Adrenal gland (tissue), 12 donors: ENCODE results near the gene ZCWPW1. TPM values are rescaled to one million over a fixed set of nuclear protein-coding genes. Genes with fewer than 3 reads are reported as not detected.
"Not testable (repeated sequence)": the region's sequence is repeated elsewhere in the genome, so short reads cannot be mapped to it uniquely, and the experiment has no call there.

ENCODE experiments used
- DNase-seq, 7 donors: peaks; one replicate each; pipeline ENCODE4 v3.0.0-alpha.2; 2019 to 2020
- H3K27ac ChIP-seq, 5 donors: fragments of 200-600 bp; sonication (generic) in 4 of 5; 1 replicate in 3 of 5; 2 replicates in 2 of 5; pipeline versions ENCODE4 v1.5.1 to v1.8.0; 2016 to 2020; ENCODE audit warnings: mild to moderate bottlenecking in 1 of 5
- H3K27me3 ChIP-seq: fragments of 200-600 bp; 2 replicates; pipeline ENCODE4 v1.8.0; 2021
- H3K36me3 ChIP-seq, 2 donors: fragments of 200-600 bp; replicated peaks in 1 of 2; 1 replicate in 1 of 2; 2 replicates in 1 of 2; pipeline versions ENCODE4 v1.5.1 to v1.8.0; 2018 to 2022
- H3K4me1 ChIP-seq, 2 donors: fragments of 200-600 bp; replicated peaks in 1 of 2; 1 replicate in 1 of 2; 2 replicates in 1 of 2; pipeline versions ENCODE4 v1.5.1 to v1.8.0; 2018 to 2021
- H3K4me3 ChIP-seq, 4 donors: fragments of 200-600 bp; sonication (generic) in 3 of 4; one replicate each; pipeline ENCODE4 v1.5.1; 2016 to 2018
- H3K9me3 ChIP-seq, 3 donors: fragments of 200-600 bp; sonication (generic) in 1 of 3; replicated peaks in 1 of 3; 1 replicate in 2 of 3; 2 replicates in 1 of 3; pipeline versions ENCODE4 v1.5.1 to v1.8.0; 2016 to 2021
- CTCF ChIP-seq, 6 experiments: fragments of 450-650 bp in 4 of 6; fragments of 200-600 bp in 2 of 6; sonication (generic) in 1 of 6; IDR thresholded peaks; 1 replicate in 5 of 6; 2 replicates in 1 of 6; pipeline versions ENCODE4 v1.5.1 to v1.8.0; 2016 to 2021; ENCODE audit warnings: antibody characterized with exemption in 6 of 6, mild to moderate bottlenecking in 2 of 6, moderate library complexity in 1 of 6
- POLR2A ChIP-seq, 2 donors: fragments of 450-650 bp; IDR thresholded peaks; one replicate each; pipeline ENCODE4 v1.6.1; 2017; ENCODE audit warnings: antibody characterized with exemption in 2 of 2, mild to moderate bottlenecking in 2 of 2, moderate library complexity in 1 of 2
- WGBS, 4 donors: extraction: QIAGEN DNeasy Blood & Tissue Kit in 2 of 4; methylation state at CpG; one replicate each; pipeline versions ENCODE4 v1.1.5 to v1.1.7; 2013 to 2017; 5-methylcytosine and 5-hydroxymethylcytosine counted together
- intact Hi-C, 2 donors: fragments of 100-400 bp; cut with DNase I; formaldehyde crosslinking; loops; one replicate each; pipeline versions ENCODE4 v1.14.1 to v1.15.0; 2022 to 2023
- polyA plus RNA-seq, 3 donors: library from polyadenylated mRNA; stranded (reverse); fragments of 200-250 nt in 2 of 3; fragments of 350-450 nt in 1 of 3; fragmentation: Illumina TruSeq in 1 of 3; extraction: RNeasy Lipid Tissue Mini Kit (QIAGEN cat#74804) in 1 of 3; gene quantifications; one replicate each; pipeline ENCODE4 v1.2.3, GENCODE V29; 2013 to 2014
- total RNA-seq, 9 donors: library from RNA; depleted of rRNA in 4 of 9; stranded (reverse); fragments of >200 nt in 4 of 9; fragments of 120-200 nt in 1 of 9; fragmentation: NEBNext Ultra II Directional in 1 of 9; extraction: Animal tissue kit (Norgen Biotek cat#: 25700) in 1 of 9; gene quantifications; one replicate each; pipeline versions ENCODE4 v1.1.0 to v1.2.4, GENCODE V29; 2013 to 2023
- donor health status: healthy with polysubstance abuse.
- donor health status: Bipolar disorder and iron deficiency.
- donor health status: DM: yes; HTN: yes; CAD: no.
- donor health status: DM: no; HTN: no; CAD: no.
- donor health status: DM: no; HTN: no; CAD: no.
- donor health status: DM: yes; HTN: yes; CAD: no.

The ZCWPW1 gene
- total and polyA plus RNA-seq, 12 donors = 1.0 to 20.2 (median 4.7) TPM

DNA sequence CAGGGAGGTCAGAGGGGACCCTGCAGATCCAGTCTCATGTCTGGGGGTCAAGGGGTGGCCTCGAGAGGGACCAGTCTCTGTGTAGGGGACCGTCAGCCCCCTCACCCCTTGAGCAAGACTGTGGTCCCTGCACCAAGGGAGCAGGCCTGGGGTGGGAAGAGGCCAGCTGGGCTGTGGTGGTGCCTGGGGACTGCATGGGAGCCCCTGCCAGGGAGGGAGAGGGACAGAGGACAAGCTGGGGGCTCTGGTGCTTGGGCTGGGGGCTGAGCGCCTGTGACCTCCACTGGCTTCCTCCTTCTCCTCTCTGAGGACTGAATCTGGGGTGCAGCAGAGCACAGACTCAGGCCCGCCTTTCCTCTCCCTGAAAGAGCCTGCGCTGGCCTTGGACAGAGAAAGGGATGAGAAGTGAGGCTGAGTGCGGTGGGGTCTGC, 71.4 kb downstream of the ZCWPW1 start:
- H3K4me1 ChIP-seq = no peaks in the 10 kb centered on the region
- H3K27me3 ChIP-seq = no peaks in the 10 kb centered on the region
- TF ChIP-seq CTCF (IDR thresholded peaks at IDR 0.05) = no peak
- no peak for TF ChIP-seq POLR2A (IDR thresholded peaks at IDR 0.05)
- H3K27ac ChIP-seq = no peak overlapping the region
- no peak overlapping the region for H3K4me3 ChIP-seq
- peaks cover 0 to 98% of the 10 kb centered on the region in 2 donors for H3K36me3 ChIP-seq
- DNase-seq = no peak
- H3K9me3 ChIP-seq = no peaks in the 10 kb centered on the region
- 91 to 100% (median 96%) methylated on average over 2 to 6 of the region's 6 CpGs for WGBS, 4 donors
- intact Hi-C loops = loop anchor here in 1 of 2 donors (10.0 kb wide), 1 partner anchor 58 kb away; no protein-coding TSS in a partner anchor

GRCh38 chr7:100356416-100357068, 72.0 kb downstream of the ZCWPW1 start:
- intact Hi-C loops = loop anchor here in 1 of 2 donors (10.0 kb wide), 1 partner anchor 58 kb away; no protein-coding TSS in a partner anchor
- 87 to 97% (median 87%) methylated on average over 6 to 8 of the region's 8 CpGs for WGBS, 4 donors
- no peaks in the 10 kb centered on the region for H3K9me3 ChIP-seq
- peaks cover 0 to 97% of the 10 kb centered on the region in 2 donors for H3K36me3 ChIP-seq
- no peaks in the 10 kb centered on the region for H3K27me3 ChIP-seq
- TF ChIP-seq POLR2A (IDR thresholded peaks at IDR 0.05) (no peak), CTCF (IDR thresholded peaks at IDR 0.05) (no peak)
- H3K27ac ChIP-seq = no peak overlapping the region
- no peak for DNase-seq
- no peak overlapping the region for H3K4me3 ChIP-seq
- H3K4me1 ChIP-seq = no peaks in the 10 kb centered on the region

- H3K4me3 ChIP-seq = no peak overlapping the region
- TF ChIP-seq CTCF (IDR thresholded peaks at IDR 0.05) (no peak), POLR2A (IDR thresholded peaks at IDR 0.05) (no peak)
- H3K4me1 ChIP-seq = no peaks in the 10 kb centered on the region
- no peaks in the 10 kb centered on the region for H3K27me3 ChIP-seq
- DNase-seq = peak in 2 of 7 donors; percentile 12 to 46
- H3K36me3 ChIP-seq = peaks cover 0 to 94% of the 10 kb centered on the region in 2 donors
- H3K9me3 ChIP-seq = no peaks in the 10 kb centered on the region
- intact Hi-C loops = loop anchor here in 1 of 2 donors (10.0 kb wide), 1 partner anchor 61 kb away; no protein-coding TSS in a partner anchor
- H3K27ac ChIP-seq = no peak overlapping the region
- 69 to 91% (median 85%) methylated on average over 2 to 6 of the region's 6 CpGs; no CpG with 5 or more reads in 1 of the 4 donors for WGBS, 4 donors
Measured at GRCh38 chr7:100353685-100354330, 74.7 kb downstream of the ZCWPW1 start.

- peak in 1 of 7 donors; percentile 45 for DNase-seq
- Histone ChIP-seq H3K4me1 (no peaks in the 10 kb centered on the region), H3K4me3 (no peak overlapping the region), H3K27ac (no peak overlapping the region), H3K27me3 (no peaks in the 10 kb centered on the region), H3K9me3 (no peaks in the 10 kb centered on the region), H3K36me3 (peaks cover 0 to 89% of the 10 kb centered on the region in 2 donors)
- TF ChIP-seq POLR2A (IDR thresholded peaks at IDR 0.05) (no peak), CTCF (IDR thresholded peaks at IDR 0.05) (no peak)
- 86 to 91% (median 87%) methylated on average over 6 to 16 of the region's 16 CpGs for WGBS, 4 donors
- intact Hi-C loops = loop anchor here in 1 of 2 donors (10.0 kb wide), 1 partner anchor 62 kb away; no protein-coding TSS in a partner anchor
Measured at GRCh38 chr7:100352984-100353684, 75.4 kb downstream of the ZCWPW1 start.

- intact Hi-C loops = loop anchor here in 1 of 2 donors (10.0 kb wide), 1 partner anchor 62 kb away; no protein-coding TSS in a partner anchor
- H3K9me3 ChIP-seq, H3K4me1 ChIP-seq, H3K27me3 ChIP-seq, H3K27ac ChIP-seq, H3K4me3 ChIP-seq: not testable (repeated sequence)
- 83 to 88% (median 87%) methylated on average over 5 to 18 of the region's 18 CpGs for WGBS, 4 donors
- DNase-seq = peak in 2 of 7 donors; percentile 13 to 40
- peaks cover 0 to 91% of the 10 kb centered on the region in 2 donors for H3K36me3 ChIP-seq
Measured at GRCh38 chr7:100352230-100352781, 76.2 kb downstream of the ZCWPW1 start.
